Neural cell (in vitro differentiated cells): ENCODE data around the gene TBX4. TPM values are rescaled to one million over a fixed set of nuclear protein-coding genes. Genes with fewer than 3 reads are reported as not detected.
"Not testable (repeated sequence)": the region's sequence is repeated elsewhere in the genome, so short reads cannot be mapped to it uniquely, and the experiment has no call there.

ENCODE experiments used
- H2AFZ ChIP-seq: fragments of 200-600, 300-800 bp; sonication (generic), shearing (Covaris generic); 2 replicates; pipeline ENCODE4 v1.6.0; 2014; ENCODE audit warnings: low read depth, mild to moderate bottlenecking, antibody characterized with exemption, low read length, moderate library complexity
- H3F3A ChIP-seq: fragments of 200-600 bp; shearing (Covaris generic); 2 replicates; pipeline ENCODE4 v1.6.1; 2016; ENCODE audit warnings: mild to moderate bottlenecking, moderate library complexity, mixed read lengths, antibody characterized with exemption, low read length; ENCODE audit not compliant: insufficient read depth, poor library complexity, severe bottlenecking
- H3K27ac ChIP-seq: fragments of 200-600, 300-800 bp; sonication (generic), shearing (Covaris generic); 2 replicates; pipeline ENCODE4 v1.5.1; 2014; ENCODE audit warnings: mild to moderate bottlenecking, low read length, moderate library complexity
- H3K27me3 ChIP-seq: fragments of 300-800, 200-600 bp; sonication (generic), shearing (Covaris generic); 2 replicates; pipeline ENCODE4 v1.6.0; 2014; ENCODE audit warnings: mild to moderate bottlenecking, low read depth, low read length, moderate library complexity; ENCODE audit not compliant: insufficient read depth
- H3K36me3 ChIP-seq: fragments of 300-800, 200-600 bp; sonication (generic), shearing (Covaris generic); 2 replicates; pipeline ENCODE4 v1.5.1; 2014; ENCODE audit warnings: mild to moderate bottlenecking, antibody characterized with exemption, low read length, moderate library complexity; ENCODE audit not compliant: insufficient read depth
- H3K4me2 ChIP-seq: fragments of 300-800, 200-600 bp; sonication (generic), shearing (Covaris generic); 2 replicates; pipeline ENCODE4 v1.6.0; 2014; ENCODE audit warnings: mild to moderate bottlenecking, low read length
- H3K4me3 ChIP-seq: fragments of 300-800, 200-600 bp; sonication (generic), shearing (Covaris generic); 2 replicates; pipeline ENCODE4 v1.5.1; 2014; ENCODE audit warnings: mild to moderate bottlenecking, low read length, moderate library complexity
- H3K79me2 ChIP-seq: fragments of 200-600 bp; shearing (Covaris generic); replicated peaks from 2 replicates; pipeline ENCODE4 v1.6.0; 2014; ENCODE audit warnings: mild to moderate bottlenecking, low read length, moderate library complexity; ENCODE audit not compliant: insufficient read depth
- H3K9ac ChIP-seq: fragments of 300-800, 200-600 bp; sonication (generic), shearing (Covaris generic); 2 replicates; pipeline ENCODE4 v1.6.1; 2016; ENCODE audit warnings: mild to moderate bottlenecking, low read length, mixed read lengths
- H3K9me2 ChIP-seq: fragments of 200-600 bp; shearing (Covaris generic); 2 replicates; pipeline ENCODE4 v1.6.1; 2016; ENCODE audit warnings: mild to moderate bottlenecking, low read length, mixed read lengths; ENCODE audit not compliant: insufficient read depth
- H3K9me3 ChIP-seq: fragments of 200-600, 300-800 bp; sonication (generic), shearing (Covaris generic); 2 replicates; pipeline ENCODE4 v1.6.1; 2016; ENCODE audit warnings: mild to moderate bottlenecking, mixed run types, low read length, moderate library complexity, mixed read lengths
- H4K20me1 ChIP-seq: fragments of 200-600 bp; shearing (Covaris generic); 2 replicates; pipeline ENCODE4 v1.6.1; 2016; ENCODE audit warnings: mild to moderate bottlenecking, mixed run types; ENCODE audit not compliant: insufficient read depth
- CTCF ChIP-seq: fragments of 450-650 bp; IDR thresholded peaks from 2 replicates; pipeline ENCODE4 v1.5.1; 2014; ENCODE audit warnings: antibody characterized with exemption, mild to moderate bottlenecking, moderate library complexity; ENCODE audit not compliant: poor library complexity, severe bottlenecking
- EP300 ChIP-seq: fragments of 450-650 bp; conservative IDR thresholded peaks from 2 replicates; pipeline ENCODE4 v1.6.1; 2014; ENCODE audit warnings: antibody characterized with exemption, mild to moderate bottlenecking, moderate library complexity; ENCODE audit not compliant: poor library complexity, severe bottlenecking
- EZH2 ChIP-seq: fragments of 200-600, 300-800 bp; shearing (Covaris generic), sonication (generic); IDR thresholded peaks from 2 replicates; pipeline ENCODE4 v1.6.1; 2014; ENCODE audit warnings: antibody characterized with exemption, low read length, borderline replicate concordance, mild to moderate bottlenecking; ENCODE audit not compliant: insufficient read depth, poor library complexity, severe bottlenecking
- MXI1 ChIP-seq: fragments of 450-650 bp; conservative IDR thresholded peaks from 2 replicates; pipeline ENCODE4 v1.6.1; 2014; ENCODE audit warnings: antibody characterized with exemption, mild to moderate bottlenecking; ENCODE audit not compliant: poor library complexity, severe bottlenecking
- POLR2AphosphoS5 ChIP-seq: IDR thresholded peaks from 2 replicates; pipeline ENCODE4 v1.6.1; 2012
- RAD21 ChIP-seq: fragments of 450-650 bp; conservative IDR thresholded peaks from 2 replicates; pipeline ENCODE4 v1.6.1; 2014; ENCODE audit warnings: antibody characterized with exemption, mild to moderate bottlenecking, moderate library complexity
- REST ChIP-seq: IDR thresholded peaks from 2 replicates; pipeline ENCODE4 v1.6.1; 2012; ENCODE audit warnings: borderline replicate concordance
- SMC3 ChIP-seq: fragments of 450-650 bp; conservative IDR thresholded peaks from 2 replicates; pipeline ENCODE4 v1.6.1; 2014; ENCODE audit warnings: antibody characterized with exemption, mild to moderate bottlenecking, moderate library complexity; ENCODE audit not compliant: poor library complexity
- TAF1 ChIP-seq: IDR thresholded peaks from 2 replicates; pipeline ENCODE4 v1.6.1; 2012; ENCODE audit warnings: low read depth
- polyA plus RNA-seq: library from polyadenylated mRNA; depleted of rRNA; stranded (reverse); fragments of >200 nt; gene quantifications from 2 replicates; pipeline ENCODE4 v1.2.3, GENCODE V29; 2014

TBX4 gene
- polyA plus RNA-seq, 1 donor from 2014 or later = not detected

GRCh38 chr17:61427567-61427966 is 24.7 kb upstream of the TBX4 start:
- no peaks in the 10 kb centered on the region for H3K79me2 ChIP-seq
- H3K4me2 ChIP-seq = no peak overlapping the region
- no peaks in the 10 kb centered on the region for H3F3A ChIP-seq
- no peak overlapping the region for H3K4me3 ChIP-seq
- H3K9me2 ChIP-seq = no peaks in the 10 kb centered on the region
- H2AFZ ChIP-seq = no peak overlapping the region
- no peak overlapping the region for H3K9ac ChIP-seq
- no peaks in the 10 kb centered on the region for H3K9me3 ChIP-seq
- H3K27ac ChIP-seq = no peak overlapping the region
- H3K36me3 ChIP-seq = no peaks in the 10 kb centered on the region
- TF ChIP-seq TAF1 (no peak), CTCF (no peak), EP300 (no peak), RAD21 (no peak), MXI1 (no peak), POLR2AphosphoS5 (no peak), REST (no peak), EZH2 (no peak), SMC3 (no peak)
- H4K20me1 ChIP-seq = no peaks in the 10 kb centered on the region
- H3K27me3 ChIP-seq = no peaks in the 10 kb centered on the region

- Histone ChIP-seq H3K4me2 (no peak overlapping the region), H3K36me3 (no peaks in the 10 kb centered on the region), H3K9me3 (no peaks in the 10 kb centered on the region), H2AFZ (no peak overlapping the region), H3F3A (no peaks in the 10 kb centered on the region), H4K20me1 (no peaks in the 10 kb centered on the region), H3K9ac (no peak overlapping the region), H3K79me2 (no peaks in the 10 kb centered on the region), H3K27ac (no peak overlapping the region), H3K27me3 (no peaks in the 10 kb centered on the region), H3K4me3 (no peak overlapping the region), H3K9me2 (no peaks in the 10 kb centered on the region)
- no peak for TF ChIP-seq SMC3
- no peak for TF ChIP-seq REST
Observed at GRCh38 chr17:61429274-61429673, 22.9 kb upstream of the TBX4 start.

GRCh38 chr17:61429831-61430230 is 22.4 kb upstream of the TBX4 start:
- H3K9ac ChIP-seq, H3K27me3 ChIP-seq, H2AFZ ChIP-seq, H3K4me2 ChIP-seq, H4K20me1 ChIP-seq, H3F3A ChIP-seq, H3K9me3 ChIP-seq, H3K27ac ChIP-seq, H3K79me2 ChIP-seq, H3K36me3 ChIP-seq, H3K4me3 ChIP-seq, H3K9me2 ChIP-seq: not testable (repeated sequence)
